ENCODE measurements around the gene FNDC7.
"Not testable (repeated sequence)": the region's sequence is repeated elsewhere in the genome, so short reads cannot be mapped to it uniquely, and the experiment has no call there.

Gene FNDC7

DNA sequence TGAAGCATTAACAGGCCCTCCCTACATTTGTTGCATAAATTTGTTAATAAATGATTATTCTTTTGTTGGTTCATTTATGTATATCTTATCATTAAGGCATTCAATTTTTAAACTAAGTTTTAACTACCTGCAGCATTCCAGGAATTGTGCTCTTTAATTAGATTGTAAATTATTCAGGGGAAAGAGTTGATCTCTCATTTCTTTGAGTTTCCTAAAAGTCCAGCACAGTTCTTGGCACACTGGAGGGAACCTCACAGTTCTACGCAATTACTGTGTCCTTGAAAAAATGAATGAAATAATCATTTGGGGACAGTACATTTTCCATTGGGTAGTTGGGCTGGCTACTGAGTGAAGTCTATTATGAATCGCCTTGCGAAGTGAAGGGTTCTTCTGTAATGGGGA lies 33.3 kb downstream of the FNDC7 start:
- no peak for ATAC-seq

DNA sequence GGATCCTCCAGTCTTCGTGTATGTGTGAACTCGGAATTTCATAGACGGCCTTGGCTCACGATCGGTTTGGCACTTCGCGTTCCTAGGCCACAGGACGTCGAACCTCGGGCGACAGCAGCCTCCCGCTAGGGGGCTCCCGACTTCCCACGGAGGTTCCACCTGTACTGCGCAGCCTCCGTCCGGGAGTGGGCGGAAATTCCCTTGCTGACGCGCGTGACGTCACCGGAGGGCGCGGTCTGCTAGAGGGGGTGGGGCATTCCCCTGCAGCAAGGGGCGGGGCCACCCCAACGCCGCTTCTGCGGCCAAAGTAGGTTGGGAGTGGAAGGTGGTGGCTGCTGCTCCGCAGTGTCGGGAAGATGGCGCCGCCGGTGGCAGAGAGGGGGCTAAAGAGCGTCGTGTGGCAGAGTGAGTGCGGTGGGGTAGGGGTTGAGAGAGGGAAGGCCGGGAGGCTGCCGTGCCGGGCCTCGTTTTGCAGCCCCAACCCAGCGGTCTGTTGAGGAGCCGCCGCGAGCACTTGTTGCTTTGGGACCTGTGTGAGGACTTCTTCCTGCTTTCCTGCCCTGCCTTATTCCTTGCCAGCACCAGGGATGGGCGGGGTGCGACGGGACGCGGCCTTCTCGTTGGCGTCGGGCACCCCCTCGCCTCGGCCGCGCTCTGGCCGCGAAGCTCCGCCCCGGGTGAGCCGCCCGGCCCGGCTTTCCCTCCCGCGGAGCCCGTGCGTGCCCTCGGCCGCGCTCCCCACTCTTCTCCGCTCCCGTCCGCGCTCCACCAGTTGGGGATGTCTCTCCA lies 33.9 kb downstream of the FNDC7 start, which contains the start of gene STXBP3:
STXBP3 (plus strand) TSS at position 293 of the 789 bp plus-strand sequence; CDS start at position 357, 64 bp downstream.
- ATAC-seq: peak; percentile 94

DNA sequence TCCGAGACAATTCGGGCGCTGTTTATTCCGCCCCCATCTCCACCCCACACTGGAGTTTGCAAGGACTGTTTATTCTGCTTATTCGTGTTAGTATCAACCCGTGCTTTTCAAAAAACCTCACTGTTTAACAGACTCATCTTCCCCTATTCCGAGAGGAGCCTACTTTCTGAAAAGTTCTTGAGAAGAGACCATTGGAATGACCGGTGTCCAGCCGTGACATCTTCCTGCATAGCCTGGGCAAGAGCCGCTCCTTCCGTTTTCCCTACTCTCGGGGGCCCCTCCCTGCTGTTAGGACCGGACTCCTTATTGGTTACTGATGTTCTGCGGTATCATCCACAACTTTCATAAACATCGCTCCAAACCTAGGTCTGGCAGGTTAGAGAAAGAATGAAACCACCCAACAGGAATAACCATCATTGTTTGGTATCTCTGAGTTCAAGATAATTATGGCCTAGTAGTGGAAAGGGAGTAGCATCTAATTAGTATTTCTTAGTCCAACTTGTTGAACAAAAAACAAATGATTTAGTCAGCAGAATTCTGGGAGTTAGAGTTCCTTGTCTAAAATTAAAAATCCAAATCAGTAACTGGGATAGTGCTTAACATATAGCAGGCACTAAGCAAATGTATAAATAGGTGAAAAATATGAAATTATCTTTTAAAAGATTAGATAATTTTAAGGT lies 34.6 kb downstream of the FNDC7 start:
- no peak for ATAC-seq

DNA sequence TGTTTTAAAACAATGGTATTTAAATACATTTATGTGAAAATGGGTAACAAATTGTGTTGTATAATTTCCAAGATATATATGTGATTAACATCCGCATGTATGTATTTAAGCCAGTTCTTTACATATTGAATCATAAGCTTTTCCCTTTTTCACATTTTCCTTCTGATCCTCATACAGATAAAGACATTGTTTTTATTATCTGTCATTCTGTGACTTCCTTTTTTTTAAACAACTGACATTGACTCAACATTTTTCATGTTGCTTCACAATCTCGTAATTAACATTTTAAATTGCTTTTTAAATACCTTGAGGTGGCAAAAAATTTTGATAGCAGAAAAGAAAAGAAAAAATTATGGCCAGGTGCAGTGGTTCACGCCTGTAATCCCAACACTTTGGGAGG lies 35.2 kb downstream of the FNDC7 start:
- ATAC-seq: no peak

DNA sequence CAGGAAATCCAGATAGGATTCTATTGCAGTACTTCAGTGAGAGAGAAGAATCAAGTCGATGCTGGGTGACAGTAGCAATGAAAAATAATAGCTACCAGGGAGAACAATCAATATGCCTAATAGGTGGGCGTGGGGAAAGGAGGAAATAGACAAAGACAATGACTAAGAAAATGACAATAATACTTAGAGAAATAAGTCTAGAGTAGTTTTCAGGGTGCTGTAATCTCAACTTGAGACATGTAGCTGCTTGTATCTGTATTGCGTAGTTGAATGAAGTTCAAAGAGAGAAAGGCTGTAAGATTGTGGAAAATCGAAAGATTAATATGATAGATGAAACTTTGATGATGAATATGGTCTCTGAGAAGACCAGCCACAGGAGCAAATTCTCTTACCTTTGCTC lies 36.4 kb downstream of the FNDC7 start:
- no peak for ATAC-seq

DNA sequence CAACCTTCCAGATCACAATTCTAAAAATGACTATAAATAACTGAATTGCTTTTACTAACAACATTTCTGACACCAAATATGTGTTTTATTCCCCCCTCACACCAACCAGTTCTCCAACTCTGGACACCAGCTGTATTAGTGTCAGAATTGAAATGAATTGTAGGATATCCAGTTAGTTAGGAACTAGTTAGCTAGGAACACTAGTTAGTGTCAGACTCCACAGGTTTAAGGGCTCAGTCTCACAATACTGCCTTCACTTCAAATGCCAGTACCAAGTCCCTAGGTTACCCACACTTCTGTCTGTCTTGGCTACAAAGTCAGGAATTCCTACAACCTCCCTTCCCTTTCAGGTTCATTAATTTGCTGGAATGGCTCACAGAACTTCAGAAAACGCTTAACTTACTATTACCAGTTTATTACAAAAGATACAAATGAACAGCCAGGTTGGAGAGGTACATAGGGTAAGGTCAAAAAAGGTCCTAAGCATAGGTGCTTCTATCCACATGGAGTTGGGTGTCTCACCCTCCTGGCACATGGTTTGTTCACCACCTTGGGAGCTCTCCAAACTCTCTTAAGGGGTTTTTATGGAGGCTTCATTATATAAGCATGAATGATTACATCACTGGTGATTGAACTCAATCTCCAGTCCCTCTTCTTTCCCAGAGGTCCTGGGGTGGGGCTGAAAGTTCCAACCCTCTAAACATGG lies 37.9 kb downstream of the FNDC7 start:
- ATAC-seq: no peak

DNA sequence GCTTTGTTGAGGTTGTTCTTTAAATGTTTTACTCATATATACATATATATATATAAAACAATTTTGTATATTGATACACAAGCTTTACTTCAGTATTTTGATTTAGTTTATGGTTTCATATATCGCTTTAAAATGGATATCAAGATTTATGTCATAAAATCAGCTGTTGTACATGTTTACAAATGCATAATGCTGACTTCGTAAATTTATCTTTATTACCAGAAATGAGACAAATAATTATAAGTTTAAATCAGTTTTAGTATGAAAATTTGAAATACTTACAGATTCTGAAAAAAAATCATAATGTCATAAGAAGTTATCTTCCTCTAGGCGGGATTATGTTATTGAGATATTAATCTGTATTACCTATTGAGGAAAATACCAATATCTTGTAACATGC lies 40.7 kb downstream of the FNDC7 start:
- no peak for ATAC-seq

DNA sequence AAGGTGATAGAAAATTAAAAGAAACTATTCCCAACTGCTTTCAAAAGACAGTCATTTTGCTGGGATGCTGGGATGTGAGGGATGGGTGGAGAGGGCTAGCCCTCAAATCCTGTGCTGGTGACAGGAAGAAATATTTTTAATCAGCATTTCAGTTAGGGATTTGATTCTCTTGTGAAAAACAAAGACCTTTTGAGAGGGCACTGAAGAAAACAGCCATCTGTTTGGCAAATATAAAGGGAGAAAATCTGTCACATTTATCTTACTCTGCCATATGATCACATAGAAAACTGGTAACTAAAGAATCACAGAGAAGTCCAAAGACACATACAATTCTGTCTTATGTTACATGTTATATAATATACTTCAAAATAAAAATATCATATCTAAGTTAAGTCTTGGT lies 46.1 kb downstream of the FNDC7 start:
- ATAC-seq: no peak

DNA sequence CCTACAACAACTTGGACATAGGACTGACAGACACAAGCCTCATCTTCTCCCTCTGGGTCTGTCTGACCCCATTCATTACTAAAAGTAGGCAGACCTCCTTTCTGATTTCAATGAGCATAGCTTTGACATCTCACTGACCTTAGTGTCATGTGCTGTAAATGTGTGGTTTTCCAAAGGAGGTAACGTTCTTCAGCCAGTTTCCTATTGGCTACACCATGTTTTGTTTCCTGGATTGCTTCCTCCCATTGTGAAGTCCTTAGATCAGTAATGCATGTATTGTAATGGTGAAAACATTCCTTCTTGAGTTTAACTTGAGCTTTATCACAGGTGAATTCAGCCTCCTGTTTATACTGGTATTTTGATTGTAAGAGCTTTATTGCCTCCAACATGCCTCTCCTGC lies 54.4 kb downstream of the FNDC7 start:
- ATAC-seq: no peak

DNA sequence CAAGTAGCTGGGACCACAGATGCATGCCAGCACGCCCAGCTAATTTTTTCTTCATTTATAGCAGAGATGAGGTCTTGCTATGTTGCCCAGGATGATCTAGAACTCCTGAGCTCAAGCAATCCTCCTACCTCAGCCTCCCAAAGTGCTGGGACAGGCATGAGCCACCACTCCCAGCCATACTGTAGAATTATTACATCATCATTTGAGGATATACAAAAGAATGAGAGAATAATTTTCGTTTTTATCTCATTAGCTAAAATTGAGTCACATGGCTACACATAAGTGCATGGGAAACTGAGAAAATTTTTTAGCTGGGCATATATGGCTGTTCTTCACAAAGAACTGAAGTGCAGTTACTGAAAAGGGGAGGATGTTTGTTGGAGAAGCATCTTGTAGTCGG lies 55.0 kb downstream of the FNDC7 start:
- ATAC-seq: no peak

DNA sequence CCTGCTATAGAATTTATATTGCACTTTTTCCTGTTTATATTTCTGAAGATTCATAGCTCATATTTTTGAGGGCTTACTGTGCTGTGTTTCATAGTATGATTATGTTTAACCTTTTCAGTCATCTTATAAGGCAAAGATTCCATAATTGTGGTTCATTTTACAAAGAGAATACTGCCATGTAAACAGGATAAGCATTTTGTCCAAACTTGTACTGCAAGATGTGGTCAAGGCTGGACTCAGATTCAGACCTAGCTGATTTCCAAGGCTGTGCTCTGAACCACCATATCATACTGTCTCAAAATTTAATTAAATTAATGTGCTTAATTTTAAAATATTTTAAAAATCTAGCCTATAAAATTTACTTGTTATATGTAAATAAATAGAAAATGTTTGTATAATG lies 65.1 kb downstream of the FNDC7 start:
- no peak for ATAC-seq

DNA sequence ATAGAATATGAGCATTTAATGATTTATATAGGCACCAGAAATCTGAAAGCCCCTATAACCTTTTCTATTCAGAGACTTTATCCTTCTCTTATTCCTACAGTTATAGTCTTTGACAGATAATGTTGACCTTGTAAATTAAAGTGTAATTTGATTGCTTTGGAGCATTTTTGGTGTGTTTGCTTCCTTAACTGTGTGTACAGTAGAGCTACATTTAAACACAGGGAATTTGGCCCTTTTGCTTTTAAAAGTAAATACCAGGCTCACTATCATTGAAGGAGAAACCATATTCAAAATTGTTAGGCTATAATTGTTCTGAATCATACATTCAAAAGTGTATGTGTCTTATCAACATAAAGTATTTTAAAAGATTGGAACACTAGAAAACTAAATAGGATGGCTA lies 66.7 kb downstream of the FNDC7 start:
- ATAC-seq: no peak

DNA sequence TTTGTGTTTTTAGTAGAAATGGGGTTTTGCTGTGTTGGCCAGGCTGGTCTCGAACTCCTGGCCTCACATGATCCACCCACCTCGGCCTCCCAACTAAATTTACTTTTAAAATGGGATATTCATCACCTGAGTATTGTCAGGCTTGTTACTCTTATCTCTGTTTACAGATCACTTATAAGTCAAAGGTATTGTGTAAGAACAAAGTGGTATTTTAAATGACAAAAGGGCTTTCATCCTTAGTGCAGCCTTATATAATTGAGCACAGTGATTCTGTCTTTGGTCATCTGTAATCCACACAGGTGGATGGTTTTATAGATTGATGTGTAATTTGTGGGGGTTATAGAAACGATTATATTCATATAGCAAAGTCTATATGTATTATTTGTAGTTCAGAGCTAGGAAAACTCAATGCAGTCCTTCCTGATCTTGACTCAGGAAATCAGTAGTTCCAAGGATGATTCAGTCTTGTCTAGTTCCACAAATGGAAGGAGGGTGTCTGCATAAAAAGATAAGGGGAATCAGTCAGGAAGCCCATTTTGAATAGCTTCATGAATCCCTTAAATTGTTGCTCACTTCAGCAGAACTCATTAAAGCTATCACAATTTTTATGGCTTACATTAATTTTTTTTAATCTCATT lies 68.3 kb downstream of the FNDC7 start:
- ATAC-seq: no peak

DNA sequence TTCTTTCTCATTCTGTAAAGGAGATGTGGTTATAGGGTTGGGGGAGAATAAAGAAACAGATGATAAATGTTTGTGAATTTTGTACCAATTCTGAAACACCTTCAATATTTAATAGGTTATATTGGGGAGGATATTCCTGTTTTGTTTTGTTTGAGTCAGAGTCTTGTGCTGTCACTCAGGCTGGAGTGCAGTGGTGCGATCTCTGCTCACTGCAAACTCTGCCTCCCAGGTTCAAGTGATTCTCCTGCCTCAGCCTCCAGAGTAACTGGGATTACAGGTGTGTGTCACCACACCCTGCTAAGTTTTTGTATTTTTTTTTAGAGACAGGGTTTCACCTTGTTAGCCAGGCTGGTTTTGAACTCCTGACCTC lies 68.9 kb downstream of the FNDC7 start:
- not testable (repeated sequence) for ATAC-seq

DNA sequence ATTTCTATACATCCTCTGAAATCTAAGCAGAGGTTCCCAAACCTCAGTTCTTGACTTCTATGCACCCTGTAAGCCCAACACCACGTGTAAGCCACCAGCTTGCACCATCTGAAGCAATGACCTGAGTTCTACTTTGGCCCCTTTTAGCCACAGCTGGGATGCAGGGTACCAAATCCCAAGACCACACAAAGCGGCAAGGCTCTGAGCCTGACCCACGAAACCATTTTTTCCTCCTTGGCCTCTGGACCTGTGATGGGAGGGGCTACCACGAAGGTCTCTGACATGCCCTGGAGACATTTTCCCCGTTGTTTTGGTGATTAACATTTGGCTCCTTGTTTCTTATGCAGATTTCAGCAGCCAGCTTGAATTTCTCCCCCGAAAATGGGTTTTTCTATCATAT lies 72.6 kb downstream of the FNDC7 start:
- no peak for ATAC-seq

DNA sequence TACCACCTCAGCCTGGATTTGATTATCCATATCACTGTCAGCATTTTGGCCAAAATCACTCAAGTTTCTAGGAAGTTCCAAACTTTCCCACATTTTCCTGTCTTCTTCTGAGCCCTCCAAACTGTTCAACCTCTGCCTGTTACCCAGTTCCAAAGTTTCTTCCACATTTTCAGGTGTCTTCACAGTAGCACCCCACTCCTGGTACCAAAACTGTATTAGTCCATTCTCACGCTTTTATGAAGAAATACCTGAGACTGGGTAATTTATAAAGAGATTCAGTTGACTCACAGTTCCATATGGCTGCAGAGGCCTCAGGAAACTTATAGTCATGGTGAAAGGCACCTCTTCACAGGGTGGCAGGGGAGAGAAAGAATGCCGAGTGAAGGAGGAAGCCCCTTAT lies 73.2 kb downstream of the FNDC7 start:
- no peak for ATAC-seq

DNA sequence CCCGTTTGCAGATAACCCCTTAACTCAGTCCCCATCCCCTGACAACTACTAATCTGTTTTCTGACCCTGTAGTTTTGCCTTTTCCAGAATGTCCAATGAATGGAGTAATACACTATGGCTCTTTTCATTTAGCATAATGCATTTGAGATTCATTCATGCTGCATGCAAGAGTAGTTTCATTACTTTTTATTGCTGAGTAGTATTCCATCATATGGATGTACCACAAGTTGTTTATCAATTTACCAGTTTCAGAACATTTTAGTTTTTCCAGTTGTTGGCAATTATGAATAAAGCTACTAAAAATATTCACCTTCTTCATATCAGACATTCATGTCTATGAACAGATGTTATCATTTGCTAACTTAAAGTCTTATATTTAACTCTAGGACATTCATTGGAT lies 79.1 kb downstream of the FNDC7 start:
- ATAC-seq: no peak
